Type B pancreatic cell (in vitro differentiated cells): ENCODE results near the gene JAK1. TPM values are rescaled to one million over a fixed set of nuclear protein-coding genes. Genes with fewer than 3 reads are reported as not detected.
"Not testable (repeated sequence)": the region's sequence is repeated elsewhere in the genome, so short reads cannot be mapped to it uniquely, and the experiment has no call there.

Source experiments
- DNase-seq: peaks from one replicate; pipeline ENCODE4 v3.0.0; 2021; ENCODE audit warnings: mixed read lengths; ENCODE audit not compliant: unreplicated experiment; ENCODE audit errors: extremely low spot score
- H3K27ac Mint-ChIP-seq: 2 replicates; pipeline ENCODE4 v1.8.0; 2021; ENCODE audit warnings: mild to moderate bottlenecking, mixed read lengths
- H3K27me3 Mint-ChIP-seq: 2 replicates; pipeline ENCODE4 v1.8.0; 2021; ENCODE audit warnings: mixed read lengths
- H3K36me3 Mint-ChIP-seq: 2 replicates; pipeline ENCODE4 v1.8.0; 2021; ENCODE audit warnings: mixed read lengths
- H3K4me1 Mint-ChIP-seq: one replicate; pipeline ENCODE4 v1.8.0; 2021; ENCODE audit warnings: mixed read lengths; ENCODE audit not compliant: unreplicated experiment
- H3K4me3 Mint-ChIP-seq: 2 replicates; pipeline ENCODE4 v1.8.0; 2021; ENCODE audit warnings: mild to moderate bottlenecking, mixed read lengths
- H3K9me3 Mint-ChIP-seq: 2 replicates; pipeline ENCODE4 v1.8.0; 2021; ENCODE audit warnings: mixed read lengths
- CTCF ChIP-seq: fragments of 200-600 bp; sonication (generic); conservative IDR thresholded peaks from 2 replicates; pipeline ENCODE4 v1.5.0; 2021; ENCODE audit warnings: antibody characterized with exemption, mild to moderate bottlenecking
- total RNA-seq: library from RNA; stranded (reverse); gene quantifications from 2 replicates; pipeline ENCODE4 v1.2.1, GENCODE V29; 2021; ENCODE audit warnings: low replicate concordance

Gene JAK1
- total RNA-seq, 1 donor from 2014 or later, result 54.8 TPM

GRCh38 chr1:64934115-64934877, 32.1 kb downstream of the JAK1 start:
- no peak overlapping the region for H3K4me3 Mint-ChIP-seq

DNA sequence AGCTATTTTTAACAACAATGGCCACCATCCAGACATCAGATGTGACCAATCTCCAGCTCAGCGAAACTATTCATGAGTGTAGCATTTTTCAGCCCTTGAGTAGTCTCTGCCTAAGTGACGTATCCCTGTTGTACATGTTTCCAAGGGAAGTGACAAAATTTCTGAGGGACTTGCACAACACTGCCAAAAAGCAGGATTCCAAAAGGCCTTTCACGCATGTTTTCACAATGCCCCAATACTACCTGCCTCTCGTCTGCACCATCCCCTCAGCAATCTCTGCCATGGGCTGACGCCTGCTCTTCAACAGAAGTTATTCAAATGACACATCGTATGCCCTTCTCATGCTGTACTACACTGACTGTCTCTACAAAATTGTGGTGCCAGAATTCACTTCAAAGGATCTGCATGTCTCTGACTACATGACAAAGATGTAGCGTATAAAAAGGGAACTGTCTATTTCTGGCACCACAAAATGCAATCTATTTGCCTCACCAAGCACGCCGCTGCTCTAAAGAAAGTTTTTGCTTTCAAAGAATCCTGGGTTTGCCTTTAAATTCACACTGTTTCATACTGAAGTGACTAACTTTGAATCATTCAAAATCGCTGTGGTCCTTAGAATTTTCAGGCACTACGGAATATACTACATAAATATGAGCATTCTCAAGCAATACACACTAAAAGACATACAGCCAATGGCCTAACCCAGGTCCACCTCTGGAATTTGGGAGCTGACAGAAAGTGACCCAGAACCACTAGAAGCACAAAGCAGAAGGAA, 32.9 kb downstream of the JAK1 start:
- H3K9me3 Mint-ChIP-seq, result peaks cover 9% of the 10 kb centered on the region
- H3K27me3 Mint-ChIP-seq, result no peaks in the 10 kb centered on the region
- DNase-seq, result no peak
- TF ChIP-seq CTCF, result no peak
- peaks cover 7% of the 10 kb centered on the region for H3K36me3 Mint-ChIP-seq
- peaks cover 25% of the 10 kb centered on the region for H3K4me1 Mint-ChIP-seq
- no peak overlapping the region for H3K4me3 Mint-ChIP-seq
- no peak overlapping the region for H3K27ac Mint-ChIP-seq

More at GRCh38 chr1:64934115-64934877, 32.1 kb downstream of the JAK1 start:
- DNase-seq, result no peak
- H3K27me3 Mint-ChIP-seq, result no peaks in the 10 kb centered on the region
- TF ChIP-seq CTCF, result no peak
- H3K36me3 Mint-ChIP-seq, result peaks cover 11% of the 10 kb centered on the region
- H3K9me3 Mint-ChIP-seq, result peaks cover 11% of the 10 kb centered on the region
- no peak overlapping the region for H3K27ac Mint-ChIP-seq
- H3K4me1 Mint-ChIP-seq, result peaks cover 18% of the 10 kb centered on the region

DNA sequence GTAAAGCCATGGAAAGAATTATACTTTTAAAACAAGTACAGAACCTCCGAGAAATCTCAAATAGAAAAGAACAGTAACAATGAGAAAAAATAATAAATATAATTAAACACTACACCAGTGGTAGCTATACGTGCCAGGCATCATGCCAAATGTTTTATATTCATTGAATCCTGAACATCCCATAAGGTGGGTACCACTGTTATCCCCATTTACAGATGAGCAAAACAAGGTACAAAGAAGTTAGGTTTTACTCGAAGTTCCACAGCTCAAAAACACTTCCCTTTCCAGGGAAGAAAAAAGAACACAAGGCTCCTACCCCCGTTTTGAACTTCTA, 33.4 kb downstream of the JAK1 start:
- Mint-ChIP-seq H3K27ac (no peak overlapping the region), H3K4me1 (peaks cover 29% of the 10 kb centered on the region), H3K27me3 (no peaks in the 10 kb centered on the region), H3K4me3 (no peak overlapping the region), H3K36me3 (peaks cover 4% of the 10 kb centered on the region), H3K9me3 (peaks cover 6% of the 10 kb centered on the region)
- no peak for TF ChIP-seq CTCF
- no peak for DNase-seq

DNA sequence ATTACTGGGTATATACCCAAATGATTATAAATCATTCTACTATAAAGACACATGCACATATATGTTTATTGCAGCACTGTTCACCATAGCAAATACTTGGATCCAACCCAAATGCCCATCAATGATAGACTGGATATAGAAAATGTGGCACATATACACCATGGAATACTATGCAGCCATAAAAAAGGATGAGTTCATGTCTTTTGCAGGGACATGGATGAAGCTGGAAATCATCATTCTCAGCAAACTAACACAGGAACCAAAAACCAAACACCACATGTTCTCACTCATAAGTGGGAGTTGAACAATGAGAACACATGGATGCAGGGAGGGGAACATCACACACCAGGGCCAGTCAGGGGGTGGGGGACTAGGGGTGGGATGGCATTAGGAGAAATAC, 35.7 kb downstream of the JAK1 start:
- not testable (repeated sequence) for H3K27me3 Mint-ChIP-seq, H3K9me3 Mint-ChIP-seq, H3K36me3 Mint-ChIP-seq, H3K4me3 Mint-ChIP-seq, DNase-seq, H3K27ac Mint-ChIP-seq
- peaks cover 29% of the 10 kb centered on the region for H3K4me1 Mint-ChIP-seq

GRCh38 chr1:64929221-64929620, 37.1 kb downstream of the JAK1 start:
- Mint-ChIP-seq H3K4me1 (peaks cover 22% of the 10 kb centered on the region), H3K27me3 (no peaks in the 10 kb centered on the region), H3K36me3 (peaks cover 4% of the 10 kb centered on the region), H3K9me3 (peaks cover 6% of the 10 kb centered on the region), H3K27ac (no peak overlapping the region), H3K4me3 (no peak overlapping the region)
- no peak for DNase-seq
- TF ChIP-seq CTCF, result no peak

- Mint-ChIP-seq H3K27me3 (no peaks in the 10 kb centered on the region), H3K4me3 (no peak overlapping the region), H3K27ac (no peak overlapping the region), H3K4me1 (peaks cover 16% of the 10 kb centered on the region), H3K9me3 (peaks cover 6% of the 10 kb centered on the region), H3K36me3 (peaks cover 4% of the 10 kb centered on the region)
- no peak for TF ChIP-seq CTCF
- DNase-seq, result no peak
Measured at GRCh38 chr1:64928325-64928724, 38.0 kb downstream of the JAK1 start.
